ENCODE data around the gene C12orf76.
A peak's percentile ranks its signal among the peaks of the same experiment; 100 is the strongest.

Gene C12orf76

GRCh38 chr12:109999649-109999971, 48.7 kb downstream of the C12orf76 start:
- DNase-seq (ENCODE audit: low read depth in 2 of 2): no peak
- peak overlapping the region; percentile 81 to 89 for H3K4me3 ChIP-seq (replicated peaks in 1 of 2; ENCODE audit: low read depth in 2 of 2, low read length in 2 of 2)
- no peak for TF ChIP-seq CTCF (IDR thresholded peaks at IDR 0.05; ENCODE audit: low read depth, low read length)

GRCh38 chr12:109998904-109999648, 49.2 kb downstream of the C12orf76 start, which contains the start of gene ANKRD13A:
Gene ANKRD13A (plus strand): TSS chr12:109999430. CDS start chr12:109999689, 259 bp downstream.
- TF ChIP-seq CTCF (IDR thresholded peaks at IDR 0.05; ENCODE audit: low read depth, low read length): no peak
- DNase-seq (ENCODE audit: low read depth in 2 of 2): peak; percentile 98
- H3K4me3 ChIP-seq (replicated peaks in 1 of 2; ENCODE audit: low read depth in 2 of 2, low read length in 2 of 2): peak within 1 kb of the TSS; percentile 81 to 89

GRCh38 chr12:109998241-109998903, 50.0 kb downstream of the C12orf76 start:
- no peak for DNase-seq (ENCODE audit: low read depth in 2 of 2)
- peak overlapping the region; percentile 81 to 89 for H3K4me3 ChIP-seq (replicated peaks in 1 of 2; ENCODE audit: low read depth in 2 of 2, low read length in 2 of 2)
- no peak for TF ChIP-seq CTCF (IDR thresholded peaks at IDR 0.05; ENCODE audit: low read depth, low read length)

GRCh38 chr12:109997393-109997792, 50.9 kb downstream of the C12orf76 start:
- no peak for TF ChIP-seq CTCF (IDR thresholded peaks at IDR 0.05; ENCODE audit: low read depth, low read length)
- no peak for DNase-seq (ENCODE audit: low read depth in 2 of 2)

GRCh38 chr12:109996483-109996853, 51.9 kb downstream of the C12orf76 start:
- no peak for DNase-seq (ENCODE audit: low read depth in 2 of 2)
- no peak for TF ChIP-seq CTCF (IDR thresholded peaks at IDR 0.05; ENCODE audit: low read depth, low read length)
- H3K4me3 ChIP-seq (replicated peaks in 1 of 2; ENCODE audit: low read depth in 2 of 2, low read length in 2 of 2): peak overlapping the region; percentile 91 to 97

More at GRCh38 chr12:109997393-109997792, 50.9 kb downstream of the C12orf76 start:
- no peak overlapping the region for H3K4me3 ChIP-seq (replicated peaks in 1 of 2; ENCODE audit: low read depth in 2 of 2, low read length in 2 of 2)

- H3K4me3 ChIP-seq (replicated peaks in 1 of 2; ENCODE audit: low read depth in 2 of 2, low read length in 2 of 2): peak within 1 kb of the TSS; percentile 91 to 97
- TF ChIP-seq CTCF (IDR thresholded peaks at IDR 0.05; ENCODE audit: low read depth, low read length): no peak
- DNase-seq (ENCODE audit: low read depth in 2 of 2): peak; percentile 90 to 92
These were observed 52.4 kb downstream of the C12orf76 start, which contains the start of gene GIT2 for GRCh38 chr12:109995686-109996482. Gene GIT2 (minus strand): TSS chr12:109996368. CDS start chr12:109996224, 144 bp downstream.

Data from cardiac fibroblast (primary cell).